Measurements from ENCODE around the gene PLCB2.

The PLCB2 gene

DNA sequence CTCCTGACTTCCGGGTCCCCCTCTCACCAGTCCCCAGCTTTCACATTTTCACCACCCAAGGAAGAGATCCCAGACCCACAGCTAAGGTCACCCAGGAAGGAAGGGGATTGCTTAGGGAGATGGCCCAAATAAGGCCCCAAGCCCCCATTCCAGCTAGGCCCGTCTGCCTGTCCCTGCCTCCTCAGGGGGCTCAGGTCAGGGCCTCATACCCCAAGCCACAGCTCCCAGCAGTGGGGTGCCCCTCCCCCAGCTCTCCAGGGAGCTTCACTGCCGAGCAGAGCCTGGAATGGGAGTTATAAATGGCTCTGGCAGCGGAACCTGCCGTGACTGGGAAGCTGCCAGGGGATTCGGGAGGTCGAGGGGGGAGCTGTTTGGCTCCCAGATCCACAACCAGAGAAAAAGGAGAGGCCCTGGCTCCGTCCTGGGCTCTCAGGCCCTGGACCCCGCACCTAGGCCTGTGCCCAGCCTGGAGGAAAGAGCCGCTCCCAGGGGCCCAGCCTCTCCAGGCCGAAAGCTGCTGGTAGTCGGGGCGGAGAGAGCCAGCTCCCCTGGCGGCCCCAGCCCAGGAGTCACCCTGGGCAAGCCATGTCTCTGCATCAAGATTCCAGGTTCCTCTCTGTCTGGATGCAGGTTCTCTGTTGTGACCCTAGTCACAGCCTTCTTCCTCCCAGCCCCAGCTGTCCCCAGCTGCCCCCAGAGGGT is 32.5 kb upstream of the PLCB2 start:
- DNase-seq: no peak

DNA sequence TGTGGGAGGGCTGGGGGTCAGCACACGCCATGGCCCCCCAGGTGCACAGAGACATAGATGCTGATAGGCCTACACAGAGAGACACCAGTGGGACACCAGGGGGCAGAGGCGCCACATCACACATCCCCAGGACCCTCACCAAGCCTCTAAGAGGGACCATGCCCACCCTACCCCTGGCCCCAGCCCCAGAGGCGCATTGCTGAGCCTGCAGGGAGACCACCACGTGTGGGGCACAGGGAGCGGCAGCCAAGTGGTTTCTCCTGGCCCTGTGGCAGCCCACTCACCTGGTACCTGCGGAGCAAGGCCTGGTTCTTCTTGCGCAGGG is 31.8 kb upstream of the PLCB2 start:
- no peak for DNase-seq

DNA sequence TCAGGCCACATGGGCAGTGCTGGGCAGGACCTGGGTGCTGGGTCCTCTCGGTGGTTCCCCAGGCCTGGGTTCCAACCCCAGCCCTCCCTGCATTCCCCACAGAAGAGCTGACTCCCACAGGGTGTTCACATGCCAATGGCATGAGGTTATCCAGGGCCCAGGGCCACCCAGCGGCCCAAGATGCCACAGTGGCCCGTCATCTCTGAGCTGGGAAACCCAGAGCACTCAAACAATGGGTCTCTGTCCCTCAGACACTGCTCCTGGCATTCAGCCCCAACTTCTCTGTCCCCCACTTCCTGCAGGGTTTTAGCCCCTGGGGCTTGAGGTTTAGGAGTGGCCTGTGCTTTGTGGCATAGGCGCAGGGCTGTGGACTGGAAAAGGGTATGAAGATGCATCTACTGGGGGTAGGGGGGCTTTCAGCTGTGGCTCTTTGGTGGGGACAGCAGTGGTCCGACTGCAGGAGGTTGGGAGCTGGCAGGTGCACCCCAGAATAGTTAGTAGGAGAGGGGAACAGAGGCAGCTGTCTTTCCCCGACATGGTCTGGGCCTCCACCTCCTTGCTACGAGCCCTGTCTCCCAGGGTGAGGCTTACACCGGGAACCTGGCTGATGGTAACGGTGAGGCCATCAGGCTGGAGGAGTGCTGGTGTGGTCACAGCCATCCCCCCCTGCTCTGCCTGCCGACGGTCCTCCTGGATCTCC is 31.3 kb upstream of the PLCB2 start:
- no peak for DNase-seq

- peak; percentile 85 for DNase-seq
Measured at GRCh38 chr15:40338041-40338657, 30.4 kb upstream of the PLCB2 start.

- no peak for DNase-seq
Measured at GRCh38 chr15:40337597-40337996, 29.9 kb upstream of the PLCB2 start.

DNA sequence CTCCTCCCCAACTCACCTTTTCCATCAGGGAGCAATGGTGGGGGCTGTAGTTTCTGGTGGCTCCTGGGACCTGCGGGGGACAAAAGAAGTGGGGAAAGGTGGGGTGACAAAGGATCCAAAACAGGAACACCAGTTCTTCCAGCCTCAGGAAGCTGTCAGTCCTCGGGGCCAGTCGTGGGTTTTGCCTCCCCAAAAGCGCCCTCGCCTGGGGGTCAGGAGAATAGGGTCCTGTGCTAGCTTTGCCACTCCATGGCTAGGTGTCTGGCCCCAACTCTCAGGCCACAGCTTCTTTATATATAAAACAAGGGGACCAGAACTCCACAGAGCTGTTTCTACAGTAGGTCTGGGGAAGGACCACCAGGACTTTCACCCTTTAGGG is 29.0 kb upstream of the PLCB2 start:
- DNase-seq: no peak

DNA sequence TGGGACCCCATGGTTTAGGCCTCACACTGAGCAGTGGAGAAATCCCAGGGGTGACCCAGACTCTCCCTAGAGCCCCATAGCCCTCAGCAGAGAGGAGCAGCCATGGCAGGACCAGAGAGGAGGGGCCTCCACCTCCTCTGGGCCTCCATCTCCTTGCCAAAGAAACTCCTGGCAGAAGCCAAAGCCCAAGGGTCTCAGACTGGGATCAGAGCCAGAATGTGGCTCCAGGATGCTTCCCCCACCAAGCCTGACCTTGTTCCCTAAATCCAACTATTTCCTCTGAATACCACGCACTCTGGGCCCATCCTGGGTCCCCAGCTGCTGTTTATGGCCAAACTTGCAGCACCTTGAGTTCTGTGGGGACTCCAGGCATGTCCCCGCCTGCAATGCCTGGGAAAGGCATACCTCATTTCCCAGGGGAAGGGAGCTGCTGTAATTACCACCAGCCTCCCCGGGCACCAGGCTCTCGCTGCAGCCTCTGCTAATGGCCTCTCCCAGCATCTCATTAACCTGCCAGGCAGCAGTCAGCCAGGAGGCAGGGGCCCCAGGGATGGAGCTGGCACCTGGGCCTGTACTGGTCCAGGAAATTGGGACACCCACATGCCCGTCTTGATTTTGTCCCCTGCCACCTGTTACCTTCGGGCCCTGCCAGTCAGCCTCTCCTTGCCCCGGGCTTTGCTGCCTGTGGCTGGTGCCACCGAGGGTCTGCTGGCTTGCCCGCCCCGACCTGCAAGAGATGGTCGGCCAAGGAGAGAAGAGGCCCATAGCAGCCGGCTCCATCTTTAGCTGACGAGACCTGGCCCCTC is 28.4 kb upstream of the PLCB2 start:
- no peak for DNase-seq

DNA sequence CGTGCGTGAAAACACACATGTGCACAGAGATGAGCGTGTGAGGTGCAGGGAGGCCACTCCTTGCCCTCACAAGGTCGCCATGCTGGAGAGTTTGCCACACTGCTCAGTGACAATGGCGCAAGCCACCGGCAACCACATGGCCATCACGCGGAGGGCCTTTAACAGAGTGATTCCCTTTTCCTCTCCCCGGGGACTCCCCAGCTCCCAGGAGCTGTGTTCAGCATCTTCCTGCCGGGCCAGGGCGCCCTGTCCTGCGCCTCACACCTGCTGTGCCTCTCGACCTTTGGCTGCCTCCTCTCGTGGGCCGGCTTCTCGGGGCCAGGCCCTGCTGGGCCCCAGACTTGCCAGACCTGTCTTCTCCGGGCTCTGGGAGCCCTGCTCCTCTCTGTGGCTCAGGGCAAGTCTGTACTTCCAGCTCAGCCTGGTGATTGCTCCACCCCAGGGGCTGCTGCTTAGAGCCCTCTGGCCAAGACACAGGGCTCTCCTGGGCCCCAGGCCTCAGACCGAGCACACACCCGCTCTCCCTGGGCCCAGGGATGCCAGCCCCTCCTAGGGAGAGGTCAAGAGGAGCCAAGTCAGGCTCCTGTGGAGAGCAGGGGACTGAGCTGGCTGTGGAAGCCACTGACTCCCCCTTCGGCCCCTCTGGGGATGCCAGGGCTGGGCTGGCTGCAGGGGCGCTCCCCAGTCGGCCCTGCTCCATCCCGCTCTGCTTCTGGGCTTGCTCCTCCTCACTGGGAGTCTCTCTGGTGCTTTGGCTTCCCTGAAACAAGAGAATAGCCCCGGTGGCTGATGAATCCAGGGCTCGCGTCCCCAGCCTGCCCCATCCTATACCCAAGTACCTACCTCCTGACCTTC is 27.4 kb upstream of the PLCB2 start:
- no peak for DNase-seq

- no peak for DNase-seq
Measured at GRCh38 chr15:40334541-40334940, 26.8 kb upstream of the PLCB2 start.

DNA sequence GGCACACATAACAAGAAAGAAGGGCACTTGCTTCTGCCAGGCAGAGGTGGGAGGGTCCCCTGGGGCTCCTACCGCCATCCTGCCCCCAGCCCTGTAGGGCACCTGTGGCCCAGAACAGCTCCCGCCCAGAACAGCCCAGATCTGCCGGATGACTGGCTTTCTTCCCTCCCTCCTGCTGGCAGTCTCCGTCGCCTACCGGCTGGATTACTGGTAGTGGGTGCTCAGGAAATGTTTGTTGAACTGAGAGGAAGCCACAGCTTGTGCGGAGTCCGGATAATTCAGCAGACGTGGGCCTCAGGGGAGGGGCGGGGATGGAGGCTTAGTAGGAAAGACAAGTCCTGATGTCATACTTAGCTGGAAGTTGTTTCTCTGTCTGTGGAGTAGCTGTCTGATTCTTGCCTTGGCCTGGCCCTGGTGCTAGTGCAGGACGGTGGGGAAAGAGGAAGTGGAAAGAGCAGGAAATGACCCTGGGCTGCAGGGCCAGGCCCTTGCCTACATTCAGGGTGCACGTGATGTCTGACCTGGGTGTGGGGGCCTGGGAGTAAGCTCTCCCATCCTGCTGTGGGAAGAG is 26.3 kb upstream of the PLCB2 start:
- DNase-seq: peak in 1 of 2 donors; percentile 39

GRCh38 chr15:40332113-40332781 is 24.5 kb upstream of the PLCB2 start:
- DNase-seq: no peak

- no peak for DNase-seq
Measured at GRCh38 chr15:40331637-40332036, 23.9 kb upstream of the PLCB2 start.

DNA sequence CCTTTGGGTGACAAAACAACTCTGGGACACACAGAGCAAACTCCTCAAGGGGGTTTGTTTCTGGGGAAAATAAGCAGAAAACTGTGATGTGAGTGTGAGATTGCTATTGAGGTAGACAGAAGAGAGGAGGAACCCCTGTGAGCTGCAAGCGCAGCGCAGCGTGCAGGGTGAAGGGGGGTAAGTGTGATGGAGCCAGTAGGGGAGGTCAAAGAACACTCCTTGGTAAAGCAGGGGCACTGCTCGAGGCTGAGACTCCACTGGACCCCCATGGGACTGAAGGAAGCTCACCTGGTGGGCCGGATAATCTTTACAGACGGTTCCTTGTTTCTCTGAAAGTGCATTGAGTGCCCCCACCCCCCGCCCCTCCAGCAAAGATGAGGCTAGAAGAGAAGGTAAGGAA is 23.3 kb upstream of the PLCB2 start:
- no peak for DNase-seq

DNA sequence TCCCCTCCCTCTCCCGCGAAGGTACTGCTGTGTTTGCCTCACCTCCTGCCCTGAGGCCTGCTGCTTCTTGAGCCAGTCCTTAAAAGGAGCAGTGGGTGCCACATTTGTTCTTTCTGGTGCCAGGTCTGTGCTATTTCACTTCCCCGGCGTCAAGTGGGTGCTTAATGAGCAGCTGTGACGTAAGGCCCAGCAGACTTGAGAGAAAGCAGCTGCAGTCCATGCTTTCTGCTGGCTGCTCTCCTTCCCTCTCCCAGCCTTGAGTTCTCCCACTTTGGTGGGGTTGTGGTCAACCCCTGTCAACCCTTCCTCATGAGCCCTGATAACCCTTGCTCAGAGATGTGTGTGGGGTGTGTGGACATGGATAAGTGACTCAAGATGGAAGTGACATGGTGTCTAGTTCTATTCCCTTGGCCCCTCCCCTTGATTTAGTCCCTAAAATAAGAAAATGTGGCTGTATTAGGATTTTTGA is 22.7 kb upstream of the PLCB2 start:
- DNase-seq: no peak

DNA sequence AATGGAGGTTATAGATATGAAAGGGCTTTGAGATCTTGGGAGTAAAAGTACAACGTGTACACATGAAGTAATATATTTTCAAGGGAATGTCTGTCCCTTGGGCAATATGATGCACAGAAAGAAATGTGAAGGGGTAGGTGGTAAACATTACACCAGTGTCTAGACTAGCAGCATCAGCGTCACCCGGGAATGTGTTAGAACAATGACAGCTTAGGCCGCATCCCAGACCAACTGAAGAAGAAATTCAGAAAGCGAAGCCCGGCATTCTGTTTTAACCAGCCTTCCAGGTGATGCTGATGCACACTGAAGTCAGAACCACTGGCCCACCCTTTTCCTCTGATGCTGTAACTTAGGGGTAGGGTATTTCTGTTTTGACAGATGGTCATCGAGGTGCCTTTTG is 22.1 kb upstream of the PLCB2 start:
- no peak for DNase-seq

DNA sequence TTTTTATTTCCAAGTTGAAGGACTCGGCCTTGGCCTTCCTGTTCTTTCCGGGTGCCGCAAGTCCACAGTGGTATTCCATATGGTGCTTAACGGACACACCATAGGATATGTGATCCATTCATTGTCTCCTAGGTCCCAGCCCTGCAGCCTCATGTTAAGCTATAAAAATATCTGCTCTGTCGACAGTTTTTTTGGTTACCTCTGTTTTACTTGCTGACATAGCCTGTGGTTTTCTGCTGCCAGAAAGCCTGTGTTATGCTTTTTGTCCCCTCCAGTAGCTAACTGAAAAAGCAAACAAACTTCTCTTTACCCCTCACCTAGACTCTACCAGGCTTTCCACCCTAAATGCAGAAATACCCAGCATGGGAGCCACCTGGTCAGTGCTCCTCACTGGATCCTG is 21.0 kb upstream of the PLCB2 start:
- DNase-seq: no peak

DNA sequence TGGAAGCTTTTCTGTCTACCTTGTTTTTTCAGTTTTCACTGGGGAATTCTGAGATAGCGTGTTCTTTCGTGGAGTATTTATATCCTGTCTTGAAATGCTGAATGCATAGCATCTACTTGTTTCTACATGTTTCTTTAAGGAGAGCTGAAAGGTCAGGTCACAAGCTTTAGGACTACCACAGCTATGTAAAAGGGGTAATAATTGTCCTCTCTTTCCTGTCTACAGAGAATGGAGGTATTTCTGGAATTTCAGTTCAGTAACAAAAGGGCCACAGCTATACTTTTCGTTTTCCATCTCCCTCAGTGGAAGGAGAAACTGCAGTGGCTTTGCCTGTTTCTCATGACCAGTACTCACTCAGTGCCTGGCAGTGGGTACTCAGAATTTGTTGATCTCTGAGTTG is 20.4 kb upstream of the PLCB2 start:
- no peak for DNase-seq

GRCh38 chr15:40327457-40327856 is 19.7 kb upstream of the PLCB2 start:
- no peak for DNase-seq

DNA sequence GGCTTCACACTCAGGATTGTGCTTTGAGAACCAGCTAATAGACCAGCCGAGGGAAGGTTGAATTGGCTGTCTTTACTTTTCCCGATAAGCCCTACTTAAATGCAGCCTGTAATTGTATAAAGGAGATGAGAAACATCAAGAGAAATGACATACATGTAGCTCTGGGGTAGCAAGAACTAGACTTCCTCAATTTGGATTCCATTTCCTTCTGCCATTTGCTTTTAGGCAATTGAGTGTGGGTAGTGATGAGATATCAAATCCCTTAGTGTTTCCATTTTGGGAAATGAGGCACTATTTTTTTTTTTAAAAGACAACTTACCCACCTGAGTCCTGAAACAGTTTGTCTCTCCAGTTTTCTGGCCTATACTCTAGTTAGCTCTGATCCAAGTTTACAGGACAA is 18.0 kb upstream of the PLCB2 start:
- no peak for DNase-seq

GRCh38 chr15:40325188-40325587 is 17.5 kb upstream of the PLCB2 start:
- no peak for DNase-seq
